GM20000 (cell line): ENCODE data around the gene ACOX3.

Experiments
- DNase-seq: peaks from one replicate; pipeline ENCODE4 v3.0.0; 2012; ENCODE audit warnings: low spot score
- CTCF ChIP-seq: IDR thresholded peaks from 2 replicates; pipeline ENCODE4 v1.5.1; 2012; ENCODE audit warnings: mild to moderate bottlenecking, control low read depth; ENCODE audit errors: extremely low read depth, missing control alignments

The ACOX3 gene

GRCh38 chr4:8370106-8370787 is 70.3 kb downstream of the ACOX3 start:
- TF ChIP-seq CTCF, result no peak
- no peak for DNase-seq

DNA sequence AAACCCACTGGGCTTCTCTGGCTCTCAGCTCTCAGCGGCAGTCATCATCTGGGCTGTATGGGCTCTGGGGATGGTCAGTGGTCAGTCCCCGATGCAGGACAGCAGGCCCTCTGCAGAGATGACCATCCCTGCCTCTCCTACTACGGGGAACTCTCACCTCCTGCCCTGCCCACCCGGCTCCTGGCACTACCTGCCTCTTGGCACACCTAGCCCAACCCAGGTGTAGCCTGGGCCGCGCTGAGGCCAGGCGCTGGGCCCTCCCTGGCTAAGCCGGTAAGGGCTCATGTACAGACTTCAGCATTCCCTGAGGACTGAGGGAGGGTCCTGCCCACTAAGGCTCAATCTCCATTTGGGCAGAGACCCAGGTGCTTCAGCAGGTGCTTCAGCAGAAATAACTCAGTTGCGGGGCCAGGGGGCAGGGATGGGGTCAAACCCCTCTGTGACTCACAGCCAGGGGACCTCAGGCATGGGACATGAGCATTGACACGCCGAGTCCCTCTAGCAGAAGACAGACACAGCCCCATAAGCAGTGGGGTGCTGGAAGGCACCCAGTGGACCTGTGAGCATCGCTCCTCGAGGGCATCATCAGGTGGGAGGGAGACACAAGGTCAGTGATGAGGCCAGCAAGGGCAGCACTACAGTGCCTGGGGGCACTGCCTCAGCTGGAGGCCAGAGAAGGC is 71.0 kb downstream of the ACOX3 start:
- TF ChIP-seq CTCF, result no peak
- no peak for DNase-seq

DNA sequence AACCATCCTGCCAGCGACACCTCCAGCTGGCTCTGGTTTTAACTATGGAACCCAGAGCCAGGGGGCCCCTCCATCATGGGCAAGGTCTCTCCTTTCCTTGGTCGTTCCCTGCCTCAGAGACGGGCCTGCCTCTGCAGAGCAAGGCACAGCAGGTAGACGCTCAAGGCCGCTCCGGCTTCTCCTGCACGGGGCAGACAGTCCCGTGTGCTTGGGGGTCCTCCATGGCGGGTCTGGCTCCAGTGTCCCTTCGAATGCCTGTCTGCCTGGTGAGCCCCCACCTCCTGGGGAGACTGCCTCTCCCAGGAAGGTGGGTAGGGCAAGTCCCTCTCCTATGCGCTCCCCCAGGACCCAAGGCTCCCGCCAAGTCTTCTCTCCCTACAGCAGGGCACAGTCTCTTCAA is 71.5 kb downstream of the ACOX3 start:
- DNase-seq, result no peak
- no peak for TF ChIP-seq CTCF

- no peak for TF ChIP-seq CTCF
- no peak for DNase-seq
Measured at GRCh38 chr4:8368061-8368481, 72.5 kb downstream of the ACOX3 start.

- no peak for TF ChIP-seq CTCF
- DNase-seq, result no peak
Measured at GRCh38 chr4:8366601-8367000, 73.9 kb downstream of the ACOX3 start.

DNA sequence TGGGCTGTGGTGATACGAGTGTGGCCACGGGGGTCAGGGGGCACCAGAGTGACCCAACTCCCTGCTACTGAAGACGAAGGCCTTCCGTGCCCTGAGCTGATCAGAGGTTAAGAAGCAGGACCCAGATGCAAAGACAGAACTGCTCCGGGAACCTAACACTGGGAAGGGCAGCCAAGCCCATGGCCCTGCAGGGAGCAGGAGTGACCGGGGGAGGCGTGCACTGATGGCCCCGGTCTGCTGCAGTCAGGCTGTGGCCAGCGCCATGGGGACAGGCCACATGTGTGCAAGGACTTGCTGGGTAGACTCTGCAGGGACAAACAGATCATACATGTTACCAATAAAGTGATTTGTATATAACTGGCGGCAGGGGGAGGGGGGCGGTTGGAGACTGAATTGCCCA is 74.6 kb downstream of the ACOX3 start:
- TF ChIP-seq CTCF, result no peak
- no peak for DNase-seq

- TF ChIP-seq CTCF, result no peak
- no peak for DNase-seq
Measured at GRCh38 chr4:8365353-8365752, 75.2 kb downstream of the ACOX3 start.
